Measurements from ENCODE around the gene TMBIM6.

GRCh38 chr12:49740930-49741881 is at the start of gene TMBIM6:
- peak; percentile 96 for TF ChIP-seq CTCF (IDR thresholded peaks at IDR 0.05; ENCODE audit: low read length)
- TF ChIP-seq EZH2phosphoT487 (IDR thresholded peaks at IDR 0.05; ENCODE audit: low read length): no peak
- no peak for TF ChIP-seq EZH2 (optimal IDR thresholded peaks at IDR 0.05; ENCODE audit: low read depth, low read length)
